HCT116 (cell line): ENCODE measurements around the gene PRSS57. TPM values are rescaled to one million over a fixed set of nuclear protein-coding genes. Genes with fewer than 3 reads are reported as not detected.

Experiments
- ATAC-seq: fragments of 200-7000 bp; cut with Tn5 transposase; 2 replicates; pipeline ENCODE4 v1.9.1; 2020; ENCODE audit warnings: mild to moderate bottlenecking, moderate library complexity
- BruUV-seq: library from RNA; stranded (reverse); fragments of 400-500 nt; replicated peaks from 2 replicates; lab custom pipeline; 2021; lab: Mats Ljungman, UMichigan
- CTCF ChIA-PET: fragments of 300-600 bp; sonication (Branson Sonifier 250); formaldehyde crosslinking; loops from one replicate; lab custom pipeline; 2021; ENCODE audit warnings: antibody characterized with exemption; lab: Charles Lee
- POLR2A ChIA-PET: fragments of 300-600, 350-600 bp; sonication (Branson Sonifier 250); formaldehyde crosslinking; loops from one replicate; lab custom pipeline; 2021; ENCODE audit warnings: antibody characterized with exemption; lab: Charles Lee
- RAD21 ChIA-PET, 2 experiments: fragments of 300-600 bp; sonication (Branson Sonifier 250); formaldehyde crosslinking; loops; one replicate each; lab custom pipeline; 2023; ENCODE audit warnings: low total read pairs in 2 of 2; ENCODE audit not compliant: uncharacterized antibody in 2 of 2, unreplicated experiment in 2 of 2, low non-redundant PET in 1 of 2; lab: Charles Lee
- DNase-seq: peaks from one replicate; pipeline ENCODE4 v3.0.0-alpha.2; 2010; ENCODE audit warnings: low read depth, low spot score
- H2AFZ ChIP-seq: fragments of 200-600 bp; shearing (Covaris generic), sonication (generic); 2 replicates; pipeline ENCODE4 v1.6.1; 2017; ENCODE audit warnings: low read depth, mixed run types, mixed read lengths, antibody characterized with exemption, low read length; ENCODE audit not compliant: poor library complexity, severe bottlenecking
- H3K27ac ChIP-seq: 2 replicates; pipeline ENCODE4 v1.5.1; 2012; ENCODE audit warnings: low read depth, low read length
- H3K27me3 ChIP-seq: fragments of 200-600 bp; sonication (generic); 2 replicates; pipeline ENCODE4 v1.6.1; 2016; ENCODE audit warnings: mixed run types, low read length, mixed read lengths; ENCODE audit not compliant: insufficient read depth
- H3K36me3 ChIP-seq, 2 experiments: fragments of 200-500 bp in 1 of 2; fragments of 200-600 bp in 1 of 2; sonication (Bioruptor generic) in 1 of 2; sonication (generic) in 1 of 2; 2 replicates each; pipeline versions ENCODE4 v1.5.1 to v1.6.1; 2014 to 2016; ENCODE audit warnings: low read length in 2 of 2, inconsistent platforms in 1 of 2, mixed read lengths in 1 of 2, mixed run types in 1 of 2; ENCODE audit not compliant: insufficient read depth in 2 of 2, control insufficient read depth in 1 of 2
- H3K4me1 ChIP-seq, 2 experiments: fragments of 200-600 bp in 1 of 2; sonication (generic) in 1 of 2; 2 replicates each; pipeline versions ENCODE4 v1.5.1 to v1.6.1; 2012 to 2017; ENCODE audit warnings: low read length in 2 of 2, inconsistent platforms in 1 of 2, mild to moderate bottlenecking in 1 of 2, mixed read lengths in 1 of 2, mixed run types in 1 of 2, moderate library complexity in 1 of 2; ENCODE audit not compliant: insufficient read depth in 2 of 2, control insufficient read depth in 1 of 2
- H3K4me2 ChIP-seq: fragments of 200-600 bp; sonication (generic); 2 replicates; pipeline ENCODE4 v1.6.1; 2017; ENCODE audit warnings: mixed run types, low read length, mixed read lengths
- H3K4me3 ChIP-seq, 2 experiments: fragments of 200-600 bp in 1 of 2; sonication (generic) in 1 of 2; replicated peaks in 1 of 2; 2 replicates each; pipeline ENCODE4 v1.5.1; 2011 to 2016; ENCODE audit warnings: low read length in 2 of 2, control low read depth in 1 of 2, low read depth in 1 of 2, mild to moderate bottlenecking in 1 of 2, mixed read lengths in 1 of 2, mixed run types in 1 of 2
- H3K79me2 ChIP-seq: fragments of 200-600 bp; sonication (generic); 2 replicates; pipeline ENCODE4 v1.6.1; 2017; ENCODE audit warnings: mild to moderate bottlenecking, mixed run types, low read length, moderate library complexity, mixed read lengths; ENCODE audit not compliant: insufficient read depth
- H3K9ac ChIP-seq: fragments of 200-600 bp; sonication (generic); 2 replicates; pipeline ENCODE4 v1.6.1; 2016; ENCODE audit warnings: low read length, mixed read lengths
- H3K9me2 ChIP-seq: fragments of 200-600 bp; sonication (generic), shearing (Covaris generic); 2 replicates; pipeline ENCODE4 v1.6.1; 2017; ENCODE audit warnings: mixed run types, mild to moderate bottlenecking, moderate library complexity; ENCODE audit not compliant: insufficient read depth
- H3K9me3 ChIP-seq, 2 experiments: fragments of 200-500 bp in 1 of 2; fragments of 200-600 bp in 1 of 2; sonication (Bioruptor generic) in 1 of 2; sonication (generic) in 1 of 2; 2 replicates each; pipeline ENCODE4 v1.6.1; 2014 to 2017; ENCODE audit warnings: low read length in 2 of 2, mixed read lengths in 2 of 2, inconsistent platforms in 1 of 2, low read depth in 1 of 2, mild to moderate bottlenecking in 1 of 2, mixed run types in 1 of 2, moderate library complexity in 1 of 2; ENCODE audit not compliant: control insufficient read depth in 1 of 2, insufficient read depth in 1 of 2
- H4K20me1 ChIP-seq: fragments of 200-600 bp; sonication (generic), shearing (Covaris generic); 2 replicates; pipeline ENCODE4 v1.6.1; 2017; ENCODE audit warnings: mixed run types, mild to moderate bottlenecking, moderate library complexity; ENCODE audit not compliant: insufficient read depth
- CBX3 ChIP-seq: IDR thresholded peaks from 2 replicates; pipeline ENCODE4 v1.6.1; 2012; ENCODE audit warnings: low read depth
- CEBPB ChIP-seq: IDR thresholded peaks from 2 replicates; pipeline ENCODE4 v1.6.1; 2012; ENCODE audit warnings: low read depth
- ELF1 ChIP-seq: IDR thresholded peaks from 2 replicates; pipeline ENCODE4 v1.6.1; 2012; ENCODE audit warnings: low read depth, borderline replicate concordance
- EZH2phosphoT487 ChIP-seq: fragments of 200-600 bp; IDR thresholded peaks from 2 replicates; pipeline ENCODE4 v1.6.1; 2018; ENCODE audit warnings: antibody characterized with exemption, borderline replicate concordance
- FOSL1 ChIP-seq: IDR thresholded peaks from 2 replicates; pipeline ENCODE4 v1.6.1; 2012; ENCODE audit warnings: low read depth
- JUND ChIP-seq: IDR thresholded peaks from 2 replicates; pipeline ENCODE4 v1.6.1; 2012
- MAX ChIP-seq: IDR thresholded peaks from 2 replicates; pipeline ENCODE4 v1.6.1; 2012
- POLR2A ChIP-seq: IDR thresholded peaks from 2 replicates; pipeline ENCODE4 v1.7.0; 2011; ENCODE audit warnings: borderline replicate concordance; ENCODE audit not compliant: insufficient read depth, insufficient read length; ENCODE audit errors: extremely low read depth
- POLR2AphosphoS5 ChIP-seq: IDR thresholded peaks from 2 replicates; pipeline ENCODE4 v1.6.1; 2011; ENCODE audit warnings: mild to moderate bottlenecking, low read depth, low read length, moderate library complexity
- SIN3A ChIP-seq: IDR thresholded peaks from 2 replicates; pipeline ENCODE4 v1.6.1; 2012; ENCODE audit warnings: low read depth
- SP1 ChIP-seq: IDR thresholded peaks from 2 replicates; pipeline ENCODE4 v1.6.1; 2012; ENCODE audit warnings: low read depth
- TCF7L2 ChIP-seq: IDR thresholded peaks from 2 replicates; pipeline ENCODE4 v1.7.0; 2011; ENCODE audit warnings: borderline replicate concordance, inconsistent platforms; ENCODE audit not compliant: insufficient read depth, insufficient read length; ENCODE audit errors: extremely low read depth
- YY1 ChIP-seq: IDR thresholded peaks from 2 replicates; pipeline ENCODE4 v1.6.1; 2011; ENCODE audit warnings: low read length, low read depth, moderate library complexity, mild to moderate bottlenecking; ENCODE audit not compliant: insufficient replicate concordance; ENCODE audit errors: extremely low read depth
- ZFX ChIP-seq: fragments of 450-650 bp; IDR thresholded peaks from 2 replicates; pipeline ENCODE4 v1.6.1; 2017
- intact Hi-C: fragments of 100-400 bp; cut with micrococcal nuclease; formaldehyde crosslinking; loops from 2 replicates; pipeline ENCODE4 v1.10.0; 2022
- total RNA-seq: library from RNA; stranded (reverse); gene quantifications from one replicate; pipeline ENCODE4 v1.2.1, GENCODE V29; 2021; ENCODE audit not compliant: unreplicated experiment
- TF ChIP-seq, protein P1 (sequence below), 3 experiments: fragments of 200-600 bp in 1 of 3; sonication (generic) in 1 of 3; IDR thresholded peaks in 2 of 3; conservative IDR thresholded peaks in 1 of 3; 2 replicates each; pipeline ENCODE4 v1.5.1; 2012 to 2017; ENCODE audit warnings: low read depth in 2 of 3, low read length in 2 of 3, antibody characterized with exemption in 1 of 3, borderline replicate concordance in 1 of 3, control low read depth in 1 of 3, mild to moderate bottlenecking in 1 of 3, mixed read lengths in 1 of 3, mixed run types in 1 of 3, moderate library complexity in 1 of 3; ENCODE audit not compliant: insufficient read depth in 1 of 3
- TF ChIP-seq, protein P2 (sequence below): IDR thresholded peaks from 2 replicates; pipeline ENCODE4 v1.6.1; 2012; ENCODE audit warnings: low read depth
- TF ChIP-seq, protein P3 (sequence below): IDR thresholded peaks from 2 replicates; pipeline ENCODE4 v1.6.1; 2012
- TF ChIP-seq, protein P4 (sequence below): IDR thresholded peaks from 2 replicates; pipeline ENCODE4 v1.6.1; 2011; ENCODE audit warnings: mild to moderate bottlenecking, low read length, moderate library complexity; ENCODE audit not compliant: insufficient replicate concordance; ENCODE audit errors: extremely low read depth

PRSS57 gene
- total RNA-seq, 1 experiment from 2014 or later = not detected

- no peaks in the 10 kb centered on the region for H3K27me3 ChIP-seq
- H3K27ac ChIP-seq = peak within 1 kb of the TSS; percentile 99
- H3K4me1 ChIP-seq = peaks cover 18 to 35% of the 10 kb centered on the region in 2 experiments
- no peaks in the 10 kb centered on the region for H3K9me2 ChIP-seq
- peak within 1 kb of the TSS; percentile 64 to 96 for H3K4me3 ChIP-seq
- no peak within 1 kb of the TSS for H2AFZ ChIP-seq
- intact Hi-C loops = loop anchor here (2.0 kb wide), 1 partner anchor 134 kb away; the partner anchor contains the start of gene PTBP1
- ChIA-PET RAD21 (interaction anchor here (0.6 to 1.0 kb wide), 4 partner anchors 14 to 71 kb away, joined by 3 to 6 read pairs (median 4); no protein-coding TSS in a partner anchor), CTCF (interaction anchor here (0.6 to 1.6 kb wide), 8 partner anchors 14 to 156 kb away, joined by 3 to 19 read pairs (median 4); no protein-coding TSS in a partner anchor), POLR2A (interaction anchor here (1.0 to 1.2 kb wide), 4 partner anchors 13 to 252 kb away, joined by 3 to 5 read pairs (median 4); partner anchors contain the start of gene FSTL3)
- no peaks in the 10 kb centered on the region for H3K9me3 ChIP-seq
- peak within 1 kb of the TSS; percentile 98 for H3K9ac ChIP-seq
- ATAC-seq (peak; percentile 85), DNase-seq (peak; percentile 81)
- no TSS peak for BruUV-seq
- peaks cover 0 to 11% of the 10 kb centered on the region in 2 experiments; a peak in 2 of 4 replicates for H3K36me3 ChIP-seq
- H4K20me1 ChIP-seq = peaks cover 5% of the 10 kb centered on the region; the same call in 1 of the 2 replicates
- H3K4me2 ChIP-seq = peak within 1 kb of the TSS; percentile 99
- H3K79me2 ChIP-seq = peaks cover 48% of the 10 kb centered on the region
- TF ChIP-seq FOSL1 = no peak
- TF ChIP-seq, protein P1, sequence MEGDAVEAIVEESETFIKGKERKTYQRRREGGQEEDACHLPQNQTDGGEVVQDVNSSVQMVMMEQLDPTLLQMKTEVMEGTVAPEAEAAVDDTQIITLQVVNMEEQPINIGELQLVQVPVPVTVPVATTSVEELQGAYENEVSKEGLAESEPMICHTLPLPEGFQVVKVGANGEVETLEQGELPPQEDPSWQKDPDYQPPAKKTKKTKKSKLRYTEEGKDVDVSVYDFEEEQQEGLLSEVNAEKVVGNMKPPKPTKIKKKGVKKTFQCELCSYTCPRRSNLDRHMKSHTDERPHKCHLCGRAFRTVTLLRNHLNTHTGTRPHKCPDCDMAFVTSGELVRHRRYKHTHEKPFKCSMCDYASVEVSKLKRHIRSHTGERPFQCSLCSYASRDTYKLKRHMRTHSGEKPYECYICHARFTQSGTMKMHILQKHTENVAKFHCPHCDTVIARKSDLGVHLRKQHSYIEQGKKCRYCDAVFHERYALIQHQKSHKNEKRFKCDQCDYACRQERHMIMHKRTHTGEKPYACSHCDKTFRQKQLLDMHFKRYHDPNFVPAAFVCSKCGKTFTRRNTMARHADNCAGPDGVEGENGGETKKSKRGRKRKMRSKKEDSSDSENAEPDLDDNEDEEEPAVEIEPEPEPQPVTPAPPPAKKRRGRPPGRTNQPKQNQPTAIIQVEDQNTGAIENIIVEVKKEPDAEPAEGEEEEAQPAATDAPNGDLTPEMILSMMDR (IDR thresholded peaks at IDR 0.05 in 2 of 3, conservative IDR thresholded peaks at IDR 0.05 in 1 of 3; ENCODE audit: borderline replicate concordance in 1 of 3, insufficient read depth in 1 of 3, low read depth in 2 of 3, low read length in 2 of 3) = no peak
- TF ChIP-seq, protein P2, sequence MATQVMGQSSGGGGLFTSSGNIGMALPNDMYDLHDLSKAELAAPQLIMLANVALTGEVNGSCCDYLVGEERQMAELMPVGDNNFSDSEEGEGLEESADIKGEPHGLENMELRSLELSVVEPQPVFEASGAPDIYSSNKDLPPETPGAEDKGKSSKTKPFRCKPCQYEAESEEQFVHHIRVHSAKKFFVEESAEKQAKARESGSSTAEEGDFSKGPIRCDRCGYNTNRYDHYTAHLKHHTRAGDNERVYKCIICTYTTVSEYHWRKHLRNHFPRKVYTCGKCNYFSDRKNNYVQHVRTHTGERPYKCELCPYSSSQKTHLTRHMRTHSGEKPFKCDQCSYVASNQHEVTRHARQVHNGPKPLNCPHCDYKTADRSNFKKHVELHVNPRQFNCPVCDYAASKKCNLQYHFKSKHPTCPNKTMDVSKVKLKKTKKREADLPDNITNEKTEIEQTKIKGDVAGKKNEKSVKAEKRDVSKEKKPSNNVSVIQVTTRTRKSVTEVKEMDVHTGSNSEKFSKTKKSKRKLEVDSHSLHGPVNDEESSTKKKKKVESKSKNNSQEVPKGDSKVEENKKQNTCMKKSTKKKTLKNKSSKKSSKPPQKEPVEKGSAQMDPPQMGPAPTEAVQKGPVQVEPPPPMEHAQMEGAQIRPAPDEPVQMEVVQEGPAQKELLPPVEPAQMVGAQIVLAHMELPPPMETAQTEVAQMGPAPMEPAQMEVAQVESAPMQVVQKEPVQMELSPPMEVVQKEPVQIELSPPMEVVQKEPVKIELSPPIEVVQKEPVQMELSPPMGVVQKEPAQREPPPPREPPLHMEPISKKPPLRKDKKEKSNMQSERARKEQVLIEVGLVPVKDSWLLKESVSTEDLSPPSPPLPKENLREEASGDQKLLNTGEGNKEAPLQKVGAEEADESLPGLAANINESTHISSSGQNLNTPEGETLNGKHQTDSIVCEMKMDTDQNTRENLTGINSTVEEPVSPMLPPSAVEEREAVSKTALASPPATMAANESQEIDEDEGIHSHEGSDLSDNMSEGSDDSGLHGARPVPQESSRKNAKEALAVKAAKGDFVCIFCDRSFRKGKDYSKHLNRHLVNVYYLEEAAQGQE = no peak
- TF ChIP-seq TCF7L2 = peak; percentile 9
- TF ChIP-seq YY1 = peak; percentile 75
- no peak; the same call in 1 of the 2 replicates for TF ChIP-seq SP1
- TF ChIP-seq EZH2phosphoT487 = no peak
- TF ChIP-seq SIN3A = peak; percentile 61
- TF ChIP-seq, protein P3, sequence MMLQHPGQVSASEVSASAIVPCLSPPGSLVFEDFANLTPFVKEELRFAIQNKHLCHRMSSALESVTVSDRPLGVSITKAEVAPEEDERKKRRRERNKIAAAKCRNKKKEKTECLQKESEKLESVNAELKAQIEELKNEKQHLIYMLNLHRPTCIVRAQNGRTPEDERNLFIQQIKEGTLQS = no peak
- TF ChIP-seq, protein P4, sequence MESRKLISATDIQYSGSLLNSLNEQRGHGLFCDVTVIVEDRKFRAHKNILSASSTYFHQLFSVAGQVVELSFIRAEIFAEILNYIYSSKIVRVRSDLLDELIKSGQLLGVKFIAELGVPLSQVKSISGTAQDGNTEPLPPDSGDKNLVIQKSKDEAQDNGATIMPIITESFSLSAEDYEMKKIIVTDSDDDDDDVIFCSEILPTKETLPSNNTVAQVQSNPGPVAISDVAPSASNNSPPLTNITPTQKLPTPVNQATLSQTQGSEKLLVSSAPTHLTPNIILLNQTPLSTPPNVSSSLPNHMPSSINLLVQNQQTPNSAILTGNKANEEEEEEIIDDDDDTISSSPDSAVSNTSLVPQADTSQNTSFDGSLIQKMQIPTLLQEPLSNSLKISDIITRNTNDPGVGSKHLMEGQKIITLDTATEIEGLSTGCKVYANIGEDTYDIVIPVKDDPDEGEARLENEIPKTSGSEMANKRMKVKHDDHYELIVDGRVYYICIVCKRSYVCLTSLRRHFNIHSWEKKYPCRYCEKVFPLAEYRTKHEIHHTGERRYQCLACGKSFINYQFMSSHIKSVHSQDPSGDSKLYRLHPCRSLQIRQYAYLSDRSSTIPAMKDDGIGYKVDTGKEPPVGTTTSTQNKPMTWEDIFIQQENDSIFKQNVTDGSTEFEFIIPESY = peak; percentile 63
- TF ChIP-seq ZFX = peak; percentile 85
- TF ChIP-seq CEBPB = no peak
- no peak for TF ChIP-seq ELF1
- TF ChIP-seq POLR2A = peak; percentile 61
- no peak for TF ChIP-seq CBX3
- no peak for TF ChIP-seq JUND
- TF ChIP-seq MAX = peak; percentile 46; the same call in 1 of the 2 replicates
- TF ChIP-seq POLR2AphosphoS5 = peak; percentile 82
Measured at GRCh38 chr19:662962-663681, 32.1 kb downstream of the PRSS57 start, which contains the start of gene RNF126. Gene RNF126 (minus strand): TSS chr19:663214. CDS start chr19:663121, 93 bp downstream.
